ENCODE data around the gene PRKCA. TPM values are rescaled to one million over a fixed set of nuclear protein-coding genes. Genes with fewer than 3 reads are reported as not detected.

Gene PRKCA
- total RNA-seq, 1 experiment from 2014 or later = 22.6 TPM

DNA sequence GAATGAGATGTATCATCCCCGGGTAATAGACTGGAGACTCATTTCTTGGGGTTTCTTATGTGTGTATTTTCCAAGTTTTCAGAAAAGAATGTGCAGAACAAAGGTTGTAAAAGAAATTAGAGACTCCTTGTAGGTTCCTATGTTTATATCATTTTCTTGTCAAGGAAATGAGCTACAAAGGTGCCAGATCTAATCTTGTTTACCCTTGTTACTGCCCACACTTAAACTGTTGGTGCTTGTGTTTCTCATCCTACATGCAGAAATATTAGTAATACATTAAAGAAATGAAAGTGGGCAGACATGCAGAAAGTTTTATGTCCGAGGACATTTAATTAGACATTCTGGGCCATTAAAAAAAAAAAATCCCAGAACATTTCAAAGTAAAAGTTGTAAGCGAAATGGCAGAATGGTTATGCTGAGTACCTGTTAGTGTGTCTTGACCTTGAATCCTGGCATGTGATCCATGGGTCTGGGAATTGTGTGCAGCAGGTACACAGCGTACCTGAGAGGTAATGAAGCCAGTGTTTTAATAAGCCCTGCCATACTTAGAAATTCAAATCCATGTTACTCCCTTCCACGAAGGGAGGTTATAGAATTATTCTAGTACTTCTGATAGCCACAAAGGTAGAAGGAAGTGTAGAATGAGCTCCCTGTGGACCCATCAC lies 469.9 kb downstream of the PRKCA start:
- H4K20me1 ChIP-seq (ENCODE audit: low read length) = no peaks in the 10 kb centered on the region
- H3K79me2 ChIP-seq (ENCODE audit: low read length) = no peaks in the 10 kb centered on the region
- ChIA-PET POLR2A (ENCODE audit: unreplicated experiment) (no interaction called here), CTCF (no interaction called here)
- no peaks in the 10 kb centered on the region for H3K9me2 ChIP-seq (replicated peaks; ENCODE audit: low read length)
- no peak overlapping the region for H2AFZ ChIP-seq (ENCODE audit: low read length)
- H3K36me3 ChIP-seq (ENCODE audit: low read depth, low read length) = peaks cover 7% of the 10 kb centered on the region
- H3F3A ChIP-seq (ENCODE audit: low read length, unreplicated experiment) = no peaks in the 10 kb centered on the region
- H3K4me3 ChIP-seq (ENCODE audit: low read length) = no peak overlapping the region
- TF ChIP-seq EZH2 (IDR thresholded peaks at IDR 0.05; ENCODE audit: low read length, unreplicated experiment) (no peak), EZH2phosphoT487 (IDR thresholded peaks at IDR 0.05; ENCODE audit: borderline replicate concordance, low read length) (no peak)
- TF ChIP-seq, protein P1, sequence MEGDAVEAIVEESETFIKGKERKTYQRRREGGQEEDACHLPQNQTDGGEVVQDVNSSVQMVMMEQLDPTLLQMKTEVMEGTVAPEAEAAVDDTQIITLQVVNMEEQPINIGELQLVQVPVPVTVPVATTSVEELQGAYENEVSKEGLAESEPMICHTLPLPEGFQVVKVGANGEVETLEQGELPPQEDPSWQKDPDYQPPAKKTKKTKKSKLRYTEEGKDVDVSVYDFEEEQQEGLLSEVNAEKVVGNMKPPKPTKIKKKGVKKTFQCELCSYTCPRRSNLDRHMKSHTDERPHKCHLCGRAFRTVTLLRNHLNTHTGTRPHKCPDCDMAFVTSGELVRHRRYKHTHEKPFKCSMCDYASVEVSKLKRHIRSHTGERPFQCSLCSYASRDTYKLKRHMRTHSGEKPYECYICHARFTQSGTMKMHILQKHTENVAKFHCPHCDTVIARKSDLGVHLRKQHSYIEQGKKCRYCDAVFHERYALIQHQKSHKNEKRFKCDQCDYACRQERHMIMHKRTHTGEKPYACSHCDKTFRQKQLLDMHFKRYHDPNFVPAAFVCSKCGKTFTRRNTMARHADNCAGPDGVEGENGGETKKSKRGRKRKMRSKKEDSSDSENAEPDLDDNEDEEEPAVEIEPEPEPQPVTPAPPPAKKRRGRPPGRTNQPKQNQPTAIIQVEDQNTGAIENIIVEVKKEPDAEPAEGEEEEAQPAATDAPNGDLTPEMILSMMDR (conservative IDR thresholded peaks at IDR 0.05; ENCODE audit: low read depth, low read length) = no peak
- no peak overlapping the region for H3K9ac ChIP-seq (ENCODE audit: low read length)
- no peak for DNase-seq
- intact Hi-C loops (cut with micrococcal nuclease) = no loop called here
- ATAC-seq = no peak
- no TSS peak for BruUV-seq (replicated peaks)
- H3K27me3 ChIP-seq (ENCODE audit: low read length) = no peaks in the 10 kb centered on the region
- H3K4me1 ChIP-seq (ENCODE audit: insufficient read depth, low read length) = no peaks in the 10 kb centered on the region
- no peaks in the 10 kb centered on the region for H3K9me3 ChIP-seq (ENCODE audit: low read length)
- no peak overlapping the region for H3K4me2 ChIP-seq (ENCODE audit: low read length)
- H3K27ac ChIP-seq (ENCODE audit: low read length) = no peak overlapping the region

DNA sequence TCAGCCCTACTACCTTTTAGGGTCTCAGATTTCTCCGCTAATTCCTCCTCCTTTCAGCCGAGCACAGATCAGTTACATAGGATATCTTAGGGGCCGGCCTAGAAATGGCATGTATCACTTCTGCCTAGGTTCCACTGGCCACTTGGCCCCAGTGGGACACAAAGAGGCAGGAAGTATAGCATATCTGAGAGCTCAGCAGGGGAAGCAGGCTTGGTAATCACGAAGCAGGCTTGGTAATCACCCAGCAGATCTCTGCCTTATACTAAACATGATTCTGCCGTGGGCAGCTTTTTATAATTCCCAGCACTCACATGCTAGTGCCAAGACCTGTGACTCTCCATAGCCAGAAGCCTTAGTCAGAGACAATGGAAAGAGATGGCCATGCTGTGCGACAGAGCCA lies 472.9 kb downstream of the PRKCA start:
- Histone ChIP-seq H3K4me1 (ENCODE audit: insufficient read depth, low read length) (no peaks in the 10 kb centered on the region), H3K9me2 (replicated peaks; ENCODE audit: low read length) (no peaks in the 10 kb centered on the region), H3K9ac (ENCODE audit: low read length) (no peak overlapping the region), H3F3A (ENCODE audit: low read length, unreplicated experiment) (no peaks in the 10 kb centered on the region), H3K36me3 (ENCODE audit: low read depth, low read length) (peaks cover 3% of the 10 kb centered on the region; the same call in 1 of the 2 replicates), H2AFZ (ENCODE audit: low read length) (no peak overlapping the region), H3K9me3 (ENCODE audit: low read length) (no peaks in the 10 kb centered on the region), H3K27me3 (ENCODE audit: low read length) (no peaks in the 10 kb centered on the region), H3K27ac (ENCODE audit: low read length) (no peak overlapping the region), H3K4me3 (ENCODE audit: low read length) (no peak overlapping the region), H4K20me1 (ENCODE audit: low read length) (no peaks in the 10 kb centered on the region), H3K4me2 (ENCODE audit: low read length) (no peak overlapping the region), H3K79me2 (ENCODE audit: low read length) (no peaks in the 10 kb centered on the region)
- POLR2A ChIA-PET (ENCODE audit: unreplicated experiment) = no interaction called here
- DNase-seq (no peak), ATAC-seq (no peak)
- TF ChIP-seq, protein P1 (conservative IDR thresholded peaks at IDR 0.05; ENCODE audit: low read depth, low read length) = no peak
- TF ChIP-seq EZH2phosphoT487 (IDR thresholded peaks at IDR 0.05; ENCODE audit: borderline replicate concordance, low read length) (no peak), EZH2 (IDR thresholded peaks at IDR 0.05; ENCODE audit: low read length, unreplicated experiment) (no peak)
- CTCF ChIA-PET = no interaction called here
- intact Hi-C loops (cut with micrococcal nuclease) = no loop called here
- no TSS peak for BruUV-seq (replicated peaks)

DNA sequence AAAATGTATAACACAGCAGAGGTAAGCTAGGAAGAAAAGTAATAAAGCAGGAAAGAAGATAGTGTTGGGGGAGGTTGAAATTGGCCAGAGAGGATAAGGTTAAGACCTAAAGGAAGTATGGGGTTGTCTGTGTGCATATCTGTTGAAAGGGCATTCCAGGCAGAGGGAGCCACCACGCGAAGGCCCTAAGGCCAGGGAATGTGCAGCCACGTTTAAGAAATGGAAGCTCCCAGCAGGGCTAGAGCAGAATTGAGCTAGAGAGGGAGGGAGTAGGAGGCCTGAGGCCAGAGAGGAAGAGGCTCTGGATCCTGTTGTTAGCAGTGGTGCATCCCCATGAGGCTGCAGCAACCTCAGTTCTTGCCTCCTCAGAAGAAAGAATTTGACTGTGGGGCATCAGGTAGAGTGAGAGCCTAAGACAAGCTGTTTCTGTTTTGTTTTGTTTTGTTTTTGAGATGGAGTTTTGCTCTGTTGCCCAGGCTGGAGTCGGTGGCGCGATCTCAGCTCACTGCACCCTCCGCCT lies 473.5 kb downstream of the PRKCA start:
- Histone ChIP-seq H3K27ac (ENCODE audit: low read length) (no peak overlapping the region), H3K9ac (ENCODE audit: low read length) (no peak overlapping the region), H3K9me3 (ENCODE audit: low read length) (no peaks in the 10 kb centered on the region), H3K79me2 (ENCODE audit: low read length) (no peaks in the 10 kb centered on the region), H3K4me3 (ENCODE audit: low read length) (no peak overlapping the region), H4K20me1 (ENCODE audit: low read length) (no peaks in the 10 kb centered on the region), H3K4me2 (ENCODE audit: low read length) (no peak overlapping the region), H3K4me1 (ENCODE audit: insufficient read depth, low read length) (no peaks in the 10 kb centered on the region), H2AFZ (ENCODE audit: low read length) (no peak overlapping the region), H3K36me3 (ENCODE audit: low read depth, low read length) (peaks cover 3% of the 10 kb centered on the region; the same call in 1 of the 2 replicates), H3K9me2 (replicated peaks; ENCODE audit: low read length) (no peaks in the 10 kb centered on the region), H3K27me3 (ENCODE audit: low read length) (no peaks in the 10 kb centered on the region), H3F3A (ENCODE audit: low read length, unreplicated experiment) (no peaks in the 10 kb centered on the region)
- CTCF ChIA-PET = no interaction called here
- TF ChIP-seq EZH2 (IDR thresholded peaks at IDR 0.05; ENCODE audit: low read length, unreplicated experiment) = no peak
- TF ChIP-seq, protein P1 (conservative IDR thresholded peaks at IDR 0.05; ENCODE audit: low read depth, low read length) = no peak
- TF ChIP-seq EZH2phosphoT487 (IDR thresholded peaks at IDR 0.05; ENCODE audit: borderline replicate concordance, low read length) = no peak
- ATAC-seq (no peak), DNase-seq (no peak)
- intact Hi-C loops (cut with micrococcal nuclease) = no loop called here
- POLR2A ChIA-PET (ENCODE audit: unreplicated experiment) = no interaction called here
- BruUV-seq (replicated peaks) = no TSS peak
